ENCODE data around the gene METTL25B. TPM values are rescaled to one million over a fixed set of nuclear protein-coding genes. Genes with fewer than 3 reads are reported as not detected.

The METTL25B gene
- total and polyA plus RNA-seq, 8 donors, result 15.2 to 90.2 (median 53.5) TPM

- intact Hi-C loops (cut with DNase I; ENCODE audit: low total_unique reads), result no loop called here
- TF ChIP-seq CTCF (IDR thresholded peaks at IDR 0.05), result no peak
- no peak for TF ChIP-seq EP300 (IDR thresholded peaks at IDR 0.05)
- no peak for TF ChIP-seq POLR2AphosphoS5 (IDR thresholded peaks at IDR 0.05)
- H3K9me3 ChIP-seq, result no peaks in the 10 kb centered on the region
- peak overlapping the region in 1 of 5 donors; percentile 83 for H3K27ac ChIP-seq
- DNase-seq, result no peak
- H3K36me3 ChIP-seq, result no peaks in the 10 kb centered on the region
- H3K27me3 ChIP-seq, result peaks cover 0 to 78% (median 23%) of the 10 kb centered on the region in 3 donors
- peaks cover 26 to 46% (median 40%) of the 10 kb centered on the region in 4 donors for H3K4me1 ChIP-seq
- WGBS, 5 donors, result 61 to 74% (median 71%) methylated on average over 10 of the region's 10 CpGs
- peak overlapping the region in 1 of 4 donors; percentile 56 for H3K4me3 ChIP-seq
Observed at GRCh38 chr1:156704166-156704711, 24.0 kb upstream of the METTL25B start.

- H3K4me1 ChIP-seq, result peaks cover 26 to 53% (median 46%) of the 10 kb centered on the region in 4 donors
- H3K9me3 ChIP-seq, result no peaks in the 10 kb centered on the region
- WGBS, 5 donors, result 1 to 6% (median 2%) methylated on average over 22 to 29 of the region's 29 CpGs
- H3K27me3 ChIP-seq, result peaks cover 0 to 71% (median 23%) of the 10 kb centered on the region in 3 donors
- H3K36me3 ChIP-seq, result no peaks in the 10 kb centered on the region
- peak overlapping the region; percentile 40 to 56 (median 44) for H3K4me3 ChIP-seq
- peak; percentile 58 to 80 for DNase-seq
- intact Hi-C loops (cut with DNase I; ENCODE audit: low total_unique reads), result no loop called here
- H3K27ac ChIP-seq, result peak overlapping the region in 1 of 5 donors; percentile 83
- TF ChIP-seq CTCF (IDR thresholded peaks at IDR 0.05), result no peak
- TF ChIP-seq POLR2AphosphoS5 (IDR thresholded peaks at IDR 0.05), result peak in 1 of 3 donors; percentile 26
Observed at GRCh38 chr1:156704930-156705320, 23.3 kb upstream of the METTL25B start.

GRCh38 chr1:156705321-156705917 is 22.9 kb upstream of the METTL25B start, which contains the start of gene CRABP2:
TSS of gene CRABP2 (minus strand) at chr1:156705583. CDS start at chr1:156705446, 137 bp downstream.
- Histone ChIP-seq H3K27ac (peak within 1 kb of the TSS in 4 of 5 donors; percentile 32 to 83 (median 50)), H3K9me3 (no peaks in the 10 kb centered on the region), H3K4me1 (peaks cover 26 to 58% (median 51%) of the 10 kb centered on the region in 4 donors), H3K4me3 (peak within 1 kb of the TSS; percentile 40 to 56 (median 44)), H3K36me3 (no peaks in the 10 kb centered on the region), H3K27me3 (peaks cover 0 to 68% (median 23%) of the 10 kb centered on the region in 3 donors)
- DNase-seq, result peak in 1 of 2 donors; percentile 79
- WGBS, 5 donors, result 1 to 4% (median 2%) methylated on average over 18 to 42 of the region's 42 CpGs
- TF ChIP-seq EP300 (IDR thresholded peaks at IDR 0.05) (no peak), POLR2A (IDR thresholded peaks at IDR 0.05) (no peak), POLR2AphosphoS5 (IDR thresholded peaks at IDR 0.05) (no peak), CTCF (IDR thresholded peaks at IDR 0.05) (no peak)
- intact Hi-C loops (cut with DNase I; ENCODE audit: low total_unique reads), result no loop called here

GRCh38 chr1:156705918-156706656 is 22.2 kb upstream of the METTL25B start:
- peaks cover 26 to 64% (median 56%) of the 10 kb centered on the region in 4 donors for H3K4me1 ChIP-seq
- WGBS, 5 donors, result 1 to 4% (median 1%) methylated on average over 33 to 45 of the region's 45 CpGs

More at GRCh38 chr1:156705918-156706656, 22.2 kb upstream of the METTL25B start:
- Histone ChIP-seq H3K36me3 (no peaks in the 10 kb centered on the region), H3K9me3 (no peaks in the 10 kb centered on the region), H3K27ac (peak overlapping the region in 4 of 5 donors; percentile 32 to 83 (median 50)), H3K4me3 (peak overlapping the region; percentile 40 to 56 (median 44)), H3K27me3 (peaks cover 0 to 61% (median 23%) of the 10 kb centered on the region in 3 donors)
- intact Hi-C loops (cut with DNase I; ENCODE audit: low total_unique reads), result no loop called here
- peak; percentile 68 to 91 for DNase-seq
- TF ChIP-seq POLR2A (IDR thresholded peaks at IDR 0.05), result no peak
- TF ChIP-seq CTCF (IDR thresholded peaks at IDR 0.05), result peak in 5 of 7 experiments; percentile 53 to 86 (median 68)
- no peak for TF ChIP-seq POLR2AphosphoS5 (IDR thresholded peaks at IDR 0.05)

All from stomach (tissue), 9 donors.